DMS53 treated with DMSO at 0.1 percent for 48 hours (cell line): ENCODE data around the gene ARHGAP9.
"Not testable (repeated sequence)": the region's sequence is repeated elsewhere in the genome, so short reads cannot be mapped to it uniquely, and the experiment has no call there.

Source experiments
- DNase-seq: peaks from one replicate; lab custom pipeline; 2025; ENCODE audit not compliant: unreplicated experiment; lab: John Stamatoyannopoulos, UW

Gene ARHGAP9

DNA sequence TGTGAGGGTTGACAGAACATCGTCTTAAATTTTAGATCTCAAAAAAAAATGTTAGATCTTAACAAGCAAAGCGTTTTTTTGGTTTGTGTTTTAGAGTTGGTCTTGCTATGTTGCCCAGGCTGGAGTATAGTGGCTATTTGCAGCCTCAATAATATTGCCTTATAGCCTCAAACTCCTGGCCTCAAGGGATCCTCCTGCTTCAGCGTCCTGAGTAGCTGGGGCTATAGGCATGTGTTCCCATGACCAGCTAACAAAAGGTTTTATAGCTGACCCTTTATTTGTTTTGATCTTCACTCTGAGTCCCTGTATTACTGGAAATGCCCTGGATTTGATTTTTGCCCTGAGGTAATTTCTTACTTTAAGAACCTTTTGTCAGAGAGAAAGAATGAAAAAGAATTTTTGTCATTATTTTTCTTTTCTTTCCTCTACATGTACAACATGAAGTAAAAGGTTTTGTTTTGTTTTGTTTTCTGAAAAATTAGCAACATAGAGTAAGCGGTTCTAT lies 39.9 kb downstream of the ARHGAP9 start:
- DNase-seq, result no peak

DNA sequence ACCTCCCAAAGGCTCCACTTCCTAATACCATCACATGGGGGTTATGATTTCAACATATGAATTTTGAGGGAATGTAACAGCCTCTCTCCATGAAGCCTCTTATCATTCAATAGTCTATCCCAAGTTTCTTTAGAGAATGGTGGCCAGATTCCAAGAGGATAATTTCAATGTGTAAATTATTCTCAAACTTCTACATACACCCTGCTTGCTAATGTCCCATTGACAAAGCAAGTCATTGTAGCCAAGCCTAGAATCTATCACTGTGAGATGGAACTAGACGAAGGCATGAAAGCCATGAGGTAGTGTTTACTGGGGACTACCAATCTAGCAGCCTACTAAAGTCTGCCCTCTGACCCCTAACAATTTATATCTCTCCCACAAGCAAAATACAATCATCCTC lies 41.3 kb downstream of the ARHGAP9 start:
- DNase-seq, result no peak

DNA sequence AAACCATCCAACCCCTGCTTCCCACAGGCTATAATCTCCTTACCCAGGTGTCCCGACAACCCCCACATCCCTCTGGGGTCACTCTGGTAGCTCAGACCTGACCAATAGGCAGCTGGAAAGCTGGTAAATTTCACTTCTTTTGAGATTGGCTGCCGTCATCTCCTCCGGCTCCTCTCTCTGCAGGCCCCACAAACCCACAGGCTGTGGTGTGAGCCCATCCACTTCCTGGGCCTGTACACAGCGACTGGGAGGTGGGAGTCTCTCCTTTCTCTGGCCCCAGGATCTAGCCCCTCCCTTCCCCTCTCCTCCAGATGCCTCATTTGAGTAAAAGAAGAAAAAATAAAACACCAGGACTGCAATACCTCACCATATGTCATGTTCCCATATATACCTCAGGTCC lies 44.4 kb downstream of the ARHGAP9 start:
- no peak for DNase-seq

DNA sequence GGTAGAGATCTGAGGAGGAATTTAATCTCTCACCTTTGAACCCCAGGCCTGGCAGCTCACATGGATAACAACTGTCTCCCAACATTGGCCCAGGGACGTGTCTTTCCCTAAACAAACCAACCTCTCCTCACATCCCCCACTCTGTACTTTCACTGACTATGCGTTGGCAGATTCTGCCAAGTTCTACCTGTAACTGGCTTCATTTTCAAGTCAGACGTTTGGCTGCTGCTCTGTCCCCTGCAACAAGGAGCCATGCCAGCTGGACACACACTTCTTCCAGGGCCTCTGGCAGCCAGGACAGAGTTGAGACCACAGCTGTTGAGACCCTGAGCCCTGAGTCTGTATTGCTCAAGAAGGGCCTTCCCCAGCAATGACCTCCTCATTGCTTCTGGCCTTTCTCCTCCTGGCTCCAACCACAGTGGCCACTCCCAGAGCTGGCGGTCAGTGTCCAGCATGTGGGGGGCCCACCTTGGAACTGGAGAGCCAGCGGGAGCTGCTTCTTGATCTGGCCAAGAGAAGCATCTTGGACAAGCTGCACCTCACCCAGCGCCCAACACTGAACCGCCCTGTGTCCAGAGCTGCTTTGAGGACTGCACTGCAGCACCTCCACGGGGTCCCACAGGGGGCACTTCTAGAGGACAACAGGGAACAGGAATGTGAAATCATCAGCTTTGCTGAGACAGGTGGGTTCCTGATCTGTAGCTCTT lies 45.0 kb downstream of the ARHGAP9 start, which contains the start of gene INHBC:
Gene INHBC, plus strand, starts transcription at position 268 of the 707 bp plus-strand sequence. Its CDS starts 103 bp downstream, at position 371.
- DNase-seq, result no peak

DNA sequence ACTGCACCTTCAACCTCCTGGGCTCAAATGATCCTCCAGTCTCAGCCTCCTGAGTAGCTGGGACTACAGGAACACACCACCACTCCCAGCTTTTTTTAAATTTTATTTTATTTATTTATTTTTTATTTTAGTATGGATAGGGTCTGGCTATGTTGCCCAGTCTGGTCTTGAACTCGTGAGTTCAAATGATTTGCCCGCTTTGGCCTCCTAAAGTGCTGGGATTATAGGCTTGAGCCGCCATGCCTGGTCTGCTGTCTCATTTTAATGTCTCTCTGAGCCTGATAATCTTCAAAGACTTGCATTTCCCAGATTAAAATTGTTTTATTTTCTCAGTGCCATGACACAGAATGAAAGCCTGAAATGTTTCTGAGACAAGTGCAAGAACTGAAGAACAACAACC lies 46.3 kb downstream of the ARHGAP9 start:
- no peak for DNase-seq

DNA sequence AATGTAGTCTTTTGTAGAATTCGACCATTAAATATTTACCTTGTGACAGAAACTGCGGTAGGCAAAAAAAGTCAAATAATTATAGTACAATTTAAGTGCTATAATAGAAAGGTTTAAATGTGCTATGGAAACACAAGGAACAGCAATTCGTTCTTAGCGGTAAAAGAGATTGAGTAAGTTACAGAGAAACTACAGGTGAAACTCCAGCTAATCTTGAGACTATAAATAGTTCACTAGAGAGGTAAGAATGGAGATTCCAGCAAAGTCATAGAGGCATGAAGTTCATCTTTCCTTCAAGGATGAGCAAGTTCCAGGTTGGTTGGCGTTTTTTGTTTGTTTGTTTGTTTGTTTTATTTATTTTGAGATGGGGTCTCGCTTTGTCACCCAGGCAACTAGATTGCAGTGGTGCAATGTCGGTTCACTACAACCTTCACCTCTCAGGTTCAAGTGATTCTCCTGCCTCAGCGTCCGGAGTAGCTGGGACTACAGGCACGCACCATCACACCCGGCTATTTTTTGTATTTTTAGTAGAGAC lies 47.9 kb downstream of the ARHGAP9 start:
- DNase-seq, result no peak

DNA sequence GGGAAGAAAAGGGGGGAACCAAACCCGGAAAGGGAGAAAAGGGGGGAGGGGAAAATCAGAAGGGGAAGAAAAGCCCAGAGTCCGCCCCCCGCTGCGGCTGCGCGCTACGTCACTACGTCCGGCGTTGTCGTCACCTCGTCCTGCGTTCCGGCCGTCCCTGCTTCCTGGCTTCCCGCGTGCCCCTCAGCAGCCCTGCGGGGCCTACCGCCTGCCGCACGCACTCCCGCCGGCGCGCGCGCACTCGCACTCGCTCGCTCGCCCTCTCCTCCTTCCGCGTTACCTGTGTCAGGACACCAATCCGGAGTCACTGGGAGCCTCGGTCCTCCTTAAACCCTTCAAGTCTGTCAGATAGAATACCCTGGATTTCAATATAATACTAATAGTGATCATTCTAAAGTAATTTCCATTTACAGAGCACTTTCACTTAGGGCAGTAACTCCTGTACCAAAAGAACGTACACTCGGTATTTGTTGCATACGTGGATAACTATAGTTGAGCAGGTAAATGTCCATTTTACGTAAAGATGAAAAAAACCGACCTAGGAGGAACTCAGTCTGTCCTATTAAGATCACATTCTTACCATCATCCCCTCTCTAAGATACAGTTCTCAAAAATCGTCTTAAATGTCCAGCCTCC lies 48.6 kb downstream of the ARHGAP9 start, which contains the start of gene R3HDM2:
Gene R3HDM2, minus strand, starts transcription at position 113 of the 636 bp plus-strand sequence. CDS start 120,615 bp downstream, outside the sequence.
- peak; percentile 98 for DNase-seq

DNA sequence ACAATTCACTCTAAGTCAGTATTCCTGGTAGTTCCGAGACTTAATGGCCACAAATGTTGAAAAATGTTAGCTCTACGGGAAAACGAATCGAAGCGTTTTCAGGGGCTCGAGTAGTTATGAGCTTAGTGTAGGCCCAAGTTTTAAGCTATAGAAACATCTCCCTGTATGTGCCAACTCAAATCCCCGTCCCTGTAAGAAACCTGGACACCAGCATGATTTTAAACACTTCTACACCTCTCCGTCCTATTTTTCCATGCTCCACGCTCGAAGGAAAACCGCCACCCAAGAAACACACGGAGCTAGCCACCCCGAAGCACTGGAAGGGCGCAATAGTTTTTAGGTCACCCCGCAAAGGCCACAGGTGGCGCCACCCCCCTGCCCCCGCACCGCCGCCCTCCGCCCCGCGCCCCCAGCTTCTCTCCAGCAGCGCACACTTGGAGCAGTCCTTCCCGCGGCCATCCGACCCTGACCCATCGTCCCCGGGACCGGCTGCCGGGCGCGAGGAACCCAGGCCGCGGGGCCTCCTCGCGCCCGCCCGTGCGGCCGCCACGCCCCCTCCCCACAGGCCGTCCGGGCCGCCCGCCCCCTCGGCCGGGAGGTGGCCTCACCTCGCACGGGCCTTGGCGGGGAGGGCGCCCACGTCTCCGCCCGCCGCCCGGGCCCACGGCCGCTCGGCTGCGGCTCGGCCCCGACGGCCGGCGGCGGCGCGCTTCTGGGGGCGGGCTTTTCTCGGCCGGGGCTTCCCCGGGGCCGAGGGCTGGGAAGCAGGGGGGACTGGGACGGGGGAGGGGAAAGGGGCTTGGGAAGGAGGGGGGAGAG lies 49.3 kb downstream of the ARHGAP9 start:
- DNase-seq, result peak; percentile 67

DNA sequence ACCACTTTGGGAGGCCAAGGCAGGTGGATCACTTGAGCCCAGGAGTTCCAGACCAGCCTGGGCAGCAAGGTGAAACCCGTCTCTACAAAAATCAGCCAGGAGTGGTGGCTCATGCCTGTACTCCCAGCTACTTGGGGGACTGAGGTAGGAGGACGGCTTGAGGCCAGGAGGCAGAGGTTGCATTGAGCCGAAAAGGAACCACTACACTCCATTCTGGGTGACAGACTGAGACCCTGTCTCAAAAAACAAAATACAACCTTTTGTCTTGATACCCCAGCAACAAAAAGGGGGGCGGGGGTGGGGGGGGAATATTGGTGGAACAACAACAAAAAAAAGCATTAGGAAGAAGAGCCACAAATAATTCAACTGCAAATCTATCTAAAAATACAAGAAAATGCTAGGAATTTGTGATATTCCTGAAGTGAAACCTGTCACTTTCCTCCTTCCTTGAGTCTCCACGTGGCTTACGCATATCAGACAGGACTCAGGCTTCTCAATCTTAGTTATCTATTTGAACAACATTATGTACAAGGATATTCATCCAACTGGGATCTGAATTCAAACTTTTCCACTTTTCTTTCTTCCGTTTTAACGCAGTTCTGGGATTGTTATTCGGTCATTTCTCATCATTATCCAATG lies 50.1 kb downstream of the ARHGAP9 start:
- peak; percentile 41 for DNase-seq

DNA sequence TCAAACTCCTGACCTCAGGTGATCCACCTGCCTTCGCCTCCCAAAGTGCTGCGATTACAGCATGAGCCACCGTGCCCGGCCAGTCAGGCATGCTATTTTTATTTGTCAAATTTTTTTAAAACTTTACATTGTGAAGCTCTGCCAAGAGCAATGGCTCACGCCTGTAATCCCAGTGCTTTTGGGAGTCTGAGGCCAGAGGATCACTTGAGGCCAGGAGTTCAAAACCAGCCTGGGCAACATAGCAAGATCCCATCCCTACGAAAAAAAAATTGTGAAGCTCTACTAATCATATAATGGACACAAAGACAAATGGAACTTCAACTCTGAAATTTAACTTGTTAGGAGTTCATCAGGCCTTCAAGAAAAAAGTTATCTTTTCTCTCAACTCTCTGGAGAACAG lies 50.7 kb downstream of the ARHGAP9 start:
- DNase-seq, result no peak

DNA sequence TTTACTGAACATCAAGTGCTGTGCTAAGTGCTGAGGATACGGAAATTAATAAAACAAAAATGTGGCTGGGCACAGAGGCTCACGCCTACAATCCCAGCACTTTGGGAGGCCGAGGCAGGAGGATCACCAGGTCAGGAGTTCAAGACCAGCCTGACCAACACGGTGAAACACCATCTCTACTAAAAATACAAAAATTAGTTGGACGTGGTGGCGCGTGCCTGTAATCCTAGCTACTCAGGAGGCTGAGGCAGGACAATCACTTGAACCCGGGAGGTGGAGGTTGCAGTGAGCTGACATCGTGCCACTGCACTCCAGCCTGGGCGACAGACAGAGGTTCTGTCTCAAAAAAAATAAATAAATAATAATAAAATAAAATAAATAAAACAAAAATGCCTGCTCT lies 52.7 kb downstream of the ARHGAP9 start:
- DNase-seq, result not testable (repeated sequence)
